ENCODE data around the gene PNRC2.
A peak's percentile ranks its signal among the peaks of the same experiment; 100 is the strongest.

PNRC2 gene

GRCh38 chr1:23959461-23960290 is at the start of gene PNRC2:
PNRC2 (plus strand) TSS chr1:23959828; CDS start chr1:23961458, 1,630 bp downstream.
- DNase-seq: peak; percentile 79 to 84

- DNase-seq: no peak
Measured at GRCh38 chr1:23910144-23910543, 49.5 kb upstream of the PNRC2 start.

- DNase-seq: no peak
Measured at GRCh38 chr1:23910553-23911246, 48.9 kb upstream of the PNRC2 start.

GRCh38 chr1:23911921-23912320 is 47.7 kb upstream of the PNRC2 start:
- no peak for DNase-seq

GRCh38 chr1:23913212-23913880 is 46.3 kb upstream of the PNRC2 start, which contains the start of gene CNR2:
CNR2 (minus strand) TSS chr1:23913362; CDS start chr1:23875617, 37,745 bp downstream.
- no peak for DNase-seq

- DNase-seq: no peak
Measured at GRCh38 chr1:23914921-23915320, 44.7 kb upstream of the PNRC2 start.

GRCh38 chr1:23915466-23915865 is 44.2 kb upstream of the PNRC2 start:
- no peak for DNase-seq

GRCh38 chr1:23916209-23917131 is 43.2 kb upstream of the PNRC2 start:
- DNase-seq: no peak

- DNase-seq: no peak
Measured at GRCh38 chr1:23922321-23922943, 37.2 kb upstream of the PNRC2 start.

- no peak for DNase-seq
Measured at GRCh38 chr1:23923592-23924499, 35.8 kb upstream of the PNRC2 start.

GRCh38 chr1:23924601-23925000 is 35.0 kb upstream of the PNRC2 start:
- no peak for DNase-seq

- no peak for DNase-seq
Measured at GRCh38 chr1:23925279-23925678, 34.3 kb upstream of the PNRC2 start.

GRCh38 chr1:23927097-23927496 is 32.5 kb upstream of the PNRC2 start:
- DNase-seq: no peak

- DNase-seq: no peak
Measured at GRCh38 chr1:23928789-23929188, 30.8 kb upstream of the PNRC2 start.

GRCh38 chr1:23930270-23930669 is 29.4 kb upstream of the PNRC2 start:
- no peak for DNase-seq

- no peak for DNase-seq
Measured at GRCh38 chr1:23930861-23931490, 28.7 kb upstream of the PNRC2 start.

- DNase-seq: no peak
Measured at GRCh38 chr1:23931491-23931880, 28.1 kb upstream of the PNRC2 start.

GRCh38 chr1:23936481-23937176 is 23.0 kb upstream of the PNRC2 start:
- no peak for DNase-seq

GRCh38 chr1:23947366-23947765 is 12.3 kb upstream of the PNRC2 start:
- no peak for DNase-seq

- no peak for DNase-seq
Measured at GRCh38 chr1:23953020-23953419, 6.6 kb upstream of the PNRC2 start.

Data from cerebellar nuclear complex (tissue), 1 donor.